ENCODE results near the gene MEGF11.

DNA sequence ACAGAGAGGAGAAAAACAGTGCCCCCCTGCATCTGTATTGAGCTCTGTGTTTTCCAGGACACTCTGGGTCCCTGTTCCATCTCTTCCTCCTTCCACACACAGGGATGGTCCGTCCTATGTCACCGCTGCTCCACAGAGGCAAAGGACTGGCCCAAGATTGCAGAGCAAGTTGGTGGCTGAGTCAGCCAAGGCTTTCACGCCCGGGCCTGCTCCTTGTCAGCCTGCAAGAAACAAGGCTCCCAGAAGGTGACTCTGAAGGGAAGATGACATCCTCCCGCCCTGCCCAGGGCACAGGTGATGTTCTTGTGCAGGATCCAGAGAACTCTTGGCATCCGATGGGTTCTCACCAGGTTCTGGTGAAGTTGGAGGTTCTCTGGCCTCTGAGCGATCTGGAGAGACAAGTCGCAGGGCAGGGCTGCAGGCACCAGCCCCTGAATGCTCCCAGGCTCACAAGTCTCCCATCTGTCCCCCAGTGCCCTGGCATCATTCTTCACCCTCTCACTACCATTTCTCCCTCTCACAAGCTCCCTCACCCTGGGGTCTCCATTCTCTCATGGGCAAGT, 138.6 kb downstream of the MEGF11 start:
- TF ChIP-seq, protein P1, sequence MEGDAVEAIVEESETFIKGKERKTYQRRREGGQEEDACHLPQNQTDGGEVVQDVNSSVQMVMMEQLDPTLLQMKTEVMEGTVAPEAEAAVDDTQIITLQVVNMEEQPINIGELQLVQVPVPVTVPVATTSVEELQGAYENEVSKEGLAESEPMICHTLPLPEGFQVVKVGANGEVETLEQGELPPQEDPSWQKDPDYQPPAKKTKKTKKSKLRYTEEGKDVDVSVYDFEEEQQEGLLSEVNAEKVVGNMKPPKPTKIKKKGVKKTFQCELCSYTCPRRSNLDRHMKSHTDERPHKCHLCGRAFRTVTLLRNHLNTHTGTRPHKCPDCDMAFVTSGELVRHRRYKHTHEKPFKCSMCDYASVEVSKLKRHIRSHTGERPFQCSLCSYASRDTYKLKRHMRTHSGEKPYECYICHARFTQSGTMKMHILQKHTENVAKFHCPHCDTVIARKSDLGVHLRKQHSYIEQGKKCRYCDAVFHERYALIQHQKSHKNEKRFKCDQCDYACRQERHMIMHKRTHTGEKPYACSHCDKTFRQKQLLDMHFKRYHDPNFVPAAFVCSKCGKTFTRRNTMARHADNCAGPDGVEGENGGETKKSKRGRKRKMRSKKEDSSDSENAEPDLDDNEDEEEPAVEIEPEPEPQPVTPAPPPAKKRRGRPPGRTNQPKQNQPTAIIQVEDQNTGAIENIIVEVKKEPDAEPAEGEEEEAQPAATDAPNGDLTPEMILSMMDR (IDR thresholded peaks at IDR 0.05): no peak
- TF ChIP-seq POLR2A (IDR thresholded peaks at IDR 0.05): no peak
